ENCODE measurements around the gene HSH2D. TPM values are rescaled to one million over a fixed set of nuclear protein-coding genes. Genes with fewer than 3 reads are reported as not detected.

The HSH2D gene
- total and polyA plus RNA-seq, 9 of the 15 experiments (the other 6 are each of a cell fraction or from before 2014, with no cell fraction given): 0.03 to 1.1 (median 0.35) TPM; not detected in 1

- Histone ChIP-seq H2AFZ (ENCODE audit: low read depth, low read length) (no peak overlapping the region), H3K79me2 (ENCODE audit: control insufficient read depth, insufficient read depth, low read length) (no peaks in the 10 kb centered on the region), H3K27me3 (ENCODE audit: control insufficient read depth in 2 of 2, insufficient read depth in 2 of 2, low read length in 2 of 2) (peaks cover 0 to 4% of the 10 kb centered on the region in 2 experiments; a peak in 1 of 5 replicates), H3K4me1 (replicated peaks in 1 of 2; ENCODE audit: control insufficient read depth in 2 of 2, insufficient read depth in 2 of 2, low read length in 2 of 2) (peaks cover 13% of the 10 kb centered on the region in 2 experiments; a peak in 4 of 5 replicates), H3K9me1 (ENCODE audit: control insufficient read depth, insufficient read depth, low read length) (no peaks in the 10 kb centered on the region), H3K27ac (ENCODE audit: extremely low read depth, low read depth, low read length) (no peak overlapping the region), H3K9me3 (replicated peaks; ENCODE audit: control insufficient read depth, insufficient read depth, low read depth, low read length) (no peaks in the 10 kb centered on the region), H4K20me1 (replicated peaks; ENCODE audit: control insufficient read depth, insufficient read depth, low read length) (peaks cover 3% of the 10 kb centered on the region; the same call in 1 of the 2 replicates), H3K9ac (ENCODE audit: insufficient read depth in 1 of 2, low read depth in 2 of 2, low read length in 2 of 2) (peak overlapping the region in 1 of 2 experiments; percentile 71; a peak in 2 of 4 replicates), H3K4me3 (no peak overlapping the region), H3K36me3 (ENCODE audit: control insufficient read depth, insufficient read depth, low read length) (no peaks in the 10 kb centered on the region), H3K4me2 (ENCODE audit: insufficient read depth, low read length) (no peak overlapping the region)
- ChIA-PET CTCF (ENCODE audit: low intra/inter-chr PET ratio) (no interaction called here), POLR2A (interaction anchor here (0.6 to 1.0 kb wide), 2 partner anchors 14 to 75 kb away, joined by 3 read pairs; partner anchors contain the start of gene HSH2D)
- 8% methylated on average over 10 of the region's 10 CpGs for WGBS (ENCODE audit: insufficient coverage, low coverage, missing lambda C conversion rate)
- FAIRE-seq (no peak), DNase-seq (ENCODE audit: extremely low read depth in 1 of 4, low spot score in 3 of 4) (no peak), ATAC-seq (no peak)
- BruUV-seq (replicated peaks): no TSS peak
- in situ Hi-C loops (cut with MboI) (no loop called here), intact Hi-C loops (cut with micrococcal nuclease) (no loop called here)
- TF ChIP-seq MITF (IDR thresholded peaks at IDR 0.05) (no peak), SMARCA5 (IDR thresholded peaks at IDR 0.05) (no peak), TRIM25 (IDR thresholded peaks at IDR 0.05; ENCODE audit: borderline replicate concordance) (no peak), IFI16 (CRISPR knock-in tag; IDR thresholded peaks at IDR 0.05) (no peak)
Observed at GRCh38 chr19:16157601-16158000, 14.1 kb downstream of the HSH2D start.

All from K562 (cell line).